Upper lobe of left lung (tissue), 4 donors: ENCODE data around the gene TM4SF20.

Source experiments
- POLR2A ChIP-seq, 4 donors: fragments of 450-650 bp; IDR thresholded peaks; one replicate each; pipeline ENCODE4 v1.5.1; 2016 to 2017; ENCODE audit warnings: antibody characterized with exemption in 4 of 4, mild to moderate bottlenecking in 2 of 4
- TF ChIP-seq, protein P1 (sequence below), 6 experiments: fragments of 450-650 bp in 4 of 6; fragments of 200-600 bp in 2 of 6; sonication (generic) in 2 of 6; IDR thresholded peaks; one replicate each; pipeline ENCODE4 v1.5.1; 2016 to 2019; ENCODE audit warnings: antibody characterized with exemption in 6 of 6

DNA sequence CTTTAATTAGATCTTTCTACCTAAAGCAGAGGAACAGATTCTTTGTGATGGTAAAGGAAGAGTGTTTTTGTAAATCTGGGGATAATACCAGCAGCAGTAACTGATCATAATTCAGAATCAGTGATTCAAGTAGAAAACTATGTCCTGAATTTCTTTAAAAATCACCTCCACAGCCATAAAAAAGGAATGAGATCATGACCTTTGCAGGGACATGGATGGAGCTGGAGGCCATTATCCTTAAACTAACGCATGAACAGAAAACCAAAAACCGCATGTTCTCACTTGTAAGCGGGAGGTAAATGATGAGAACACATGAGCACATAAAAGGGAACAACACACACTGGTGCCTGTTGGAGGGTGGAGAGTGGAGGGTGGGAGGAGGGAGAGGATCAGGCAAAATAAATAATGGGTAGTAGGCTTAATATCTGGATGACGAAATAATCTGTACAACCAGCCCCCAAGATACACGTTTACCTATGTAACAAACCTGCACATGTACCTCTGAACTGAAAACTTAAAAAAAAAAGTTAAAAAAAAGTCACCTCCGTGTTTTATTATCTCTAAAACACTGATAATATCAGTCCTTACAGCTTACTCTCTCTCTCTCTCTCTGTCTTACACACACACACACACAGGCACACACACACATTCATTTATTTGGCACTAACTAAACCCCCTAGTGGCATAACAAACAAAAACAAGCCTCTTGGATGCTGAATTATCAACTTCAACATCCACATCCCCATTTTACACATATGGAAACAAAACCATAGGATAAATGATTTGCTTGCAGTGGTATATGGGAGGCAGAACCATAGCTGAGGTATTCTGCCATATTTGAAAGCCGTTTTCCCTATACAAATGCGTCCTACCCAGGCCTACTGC is 1.4 kb downstream of the TM4SF20 start:
- TF ChIP-seq, protein P1, sequence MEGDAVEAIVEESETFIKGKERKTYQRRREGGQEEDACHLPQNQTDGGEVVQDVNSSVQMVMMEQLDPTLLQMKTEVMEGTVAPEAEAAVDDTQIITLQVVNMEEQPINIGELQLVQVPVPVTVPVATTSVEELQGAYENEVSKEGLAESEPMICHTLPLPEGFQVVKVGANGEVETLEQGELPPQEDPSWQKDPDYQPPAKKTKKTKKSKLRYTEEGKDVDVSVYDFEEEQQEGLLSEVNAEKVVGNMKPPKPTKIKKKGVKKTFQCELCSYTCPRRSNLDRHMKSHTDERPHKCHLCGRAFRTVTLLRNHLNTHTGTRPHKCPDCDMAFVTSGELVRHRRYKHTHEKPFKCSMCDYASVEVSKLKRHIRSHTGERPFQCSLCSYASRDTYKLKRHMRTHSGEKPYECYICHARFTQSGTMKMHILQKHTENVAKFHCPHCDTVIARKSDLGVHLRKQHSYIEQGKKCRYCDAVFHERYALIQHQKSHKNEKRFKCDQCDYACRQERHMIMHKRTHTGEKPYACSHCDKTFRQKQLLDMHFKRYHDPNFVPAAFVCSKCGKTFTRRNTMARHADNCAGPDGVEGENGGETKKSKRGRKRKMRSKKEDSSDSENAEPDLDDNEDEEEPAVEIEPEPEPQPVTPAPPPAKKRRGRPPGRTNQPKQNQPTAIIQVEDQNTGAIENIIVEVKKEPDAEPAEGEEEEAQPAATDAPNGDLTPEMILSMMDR (IDR thresholded peaks at IDR 0.05), result no peak
- no peak for TF ChIP-seq POLR2A (IDR thresholded peaks at IDR 0.05)
